GM18858 (cell line): ENCODE measurements around the gene IYD.

ENCODE experiments used
- ATAC-seq: cut with Tn5 transposase; IDR thresholded peaks from one replicate; pipeline ENCODE4 v1.9.1; 2021; ENCODE audit not compliant: unreplicated experiment

Gene IYD, protein sequence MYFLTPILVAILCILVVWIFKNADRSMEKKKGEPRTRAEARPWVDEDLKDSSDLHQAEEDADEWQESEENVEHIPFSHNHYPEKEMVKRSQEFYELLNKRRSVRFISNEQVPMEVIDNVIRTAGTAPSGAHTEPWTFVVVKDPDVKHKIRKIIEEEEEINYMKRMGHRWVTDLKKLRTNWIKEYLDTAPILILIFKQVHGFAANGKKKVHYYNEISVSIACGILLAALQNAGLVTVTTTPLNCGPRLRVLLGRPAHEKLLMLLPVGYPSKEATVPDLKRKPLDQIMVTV

DNA sequence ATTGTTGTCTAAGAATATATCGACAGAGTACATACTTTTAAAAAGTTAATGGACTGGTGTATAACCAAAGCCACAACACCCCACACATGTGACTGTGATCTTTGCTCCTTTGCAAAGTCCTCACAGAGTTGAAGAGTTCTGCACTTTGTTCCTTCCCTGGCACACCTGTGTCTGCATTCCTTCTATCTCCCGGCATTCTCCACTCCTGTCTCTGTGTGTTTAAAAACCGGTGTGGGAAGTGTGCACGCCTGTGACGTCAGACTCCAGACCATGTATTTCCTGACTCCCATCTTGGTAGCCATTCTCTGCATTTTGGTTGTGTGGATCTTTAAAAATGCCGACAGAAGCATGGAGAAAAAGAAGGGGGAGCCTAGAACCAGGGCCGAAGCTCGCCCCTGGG is at the start of gene IYD:
Gene IYD (plus strand): TSS at position 251 of the 400 bp plus-strand sequence. CDS start 20 bp downstream, at position 271.
- ATAC-seq, result no peak

DNA sequence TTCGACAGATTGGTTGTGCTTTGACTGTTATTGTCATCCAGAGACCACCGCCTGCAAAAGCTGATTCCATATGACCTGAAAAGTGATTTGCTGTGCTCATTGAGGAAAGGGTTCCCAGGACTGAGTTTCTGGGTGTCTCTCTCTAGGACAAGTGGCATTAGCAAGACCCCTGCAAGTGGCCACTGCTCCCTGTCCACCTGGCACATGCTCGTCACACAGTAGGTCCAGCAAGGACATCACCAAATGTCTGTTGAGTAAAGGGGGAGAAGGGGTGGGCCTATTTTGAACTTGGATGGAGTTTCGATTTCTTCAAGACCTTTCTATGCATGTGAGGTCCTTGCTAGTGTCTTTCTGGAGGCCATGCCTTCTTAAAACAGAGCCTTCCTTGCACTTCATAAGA is 48.9 kb upstream of the IYD start:
- no peak for ATAC-seq

DNA sequence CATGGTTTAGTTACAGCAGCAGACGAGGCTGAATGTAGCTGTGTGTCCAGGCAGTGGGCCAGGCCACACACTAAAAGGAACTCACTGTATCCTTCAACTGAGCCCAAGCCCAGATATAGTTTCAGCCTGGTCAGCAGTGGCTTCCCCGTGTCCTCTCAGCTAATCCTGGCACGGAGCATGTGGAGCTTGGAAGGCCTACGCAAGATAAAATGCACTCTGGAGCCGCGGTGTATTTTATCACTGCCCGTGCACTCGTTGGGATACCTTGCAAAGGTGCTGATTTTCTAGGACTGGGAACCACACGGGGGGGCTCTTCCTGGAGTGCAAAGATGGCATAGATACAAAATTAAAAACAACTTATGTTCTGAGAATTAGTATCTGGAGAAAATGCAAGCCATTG is 48.4 kb upstream of the IYD start:
- ATAC-seq, result no peak

DNA sequence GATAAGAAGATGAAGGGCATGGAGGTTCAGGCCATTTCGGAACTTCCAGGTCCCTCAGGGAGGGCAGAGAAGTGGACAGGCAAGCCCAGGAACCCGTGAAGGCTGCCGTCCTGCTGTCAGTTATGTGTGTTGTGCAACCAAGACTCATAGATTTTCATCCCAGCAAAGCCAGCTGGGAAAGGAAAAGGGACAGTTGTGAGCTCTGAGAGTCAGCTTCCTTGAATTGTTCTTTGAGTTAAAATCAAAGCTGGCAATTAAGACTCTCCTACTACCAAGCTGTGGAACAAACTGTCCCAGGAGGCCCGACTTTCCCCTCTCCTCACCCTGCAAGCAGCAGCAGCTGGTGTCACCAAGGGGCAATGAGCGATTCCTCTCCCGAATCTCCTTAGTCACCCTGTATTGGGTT is 46.3 kb upstream of the IYD start:
- ATAC-seq, result no peak

DNA sequence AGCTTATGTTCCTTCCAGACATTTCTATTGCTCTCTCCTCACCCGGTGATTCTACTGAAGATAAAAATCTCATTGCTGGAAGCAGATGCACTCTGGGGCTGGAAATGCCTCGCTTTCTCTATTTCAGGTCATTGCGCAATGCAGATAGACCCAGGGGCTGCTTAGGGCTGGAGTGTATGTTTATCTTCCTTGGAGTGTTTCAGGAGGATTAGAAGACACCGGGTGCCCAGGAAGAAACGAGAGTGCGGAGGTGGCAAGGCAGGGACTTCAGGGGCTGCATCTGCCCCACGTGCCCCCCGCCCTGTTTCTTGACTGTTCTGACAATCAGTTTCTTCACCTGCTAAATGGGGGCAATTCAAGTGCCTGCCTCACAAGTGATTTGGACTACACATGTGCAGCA is 45.6 kb upstream of the IYD start:
- no peak for ATAC-seq

DNA sequence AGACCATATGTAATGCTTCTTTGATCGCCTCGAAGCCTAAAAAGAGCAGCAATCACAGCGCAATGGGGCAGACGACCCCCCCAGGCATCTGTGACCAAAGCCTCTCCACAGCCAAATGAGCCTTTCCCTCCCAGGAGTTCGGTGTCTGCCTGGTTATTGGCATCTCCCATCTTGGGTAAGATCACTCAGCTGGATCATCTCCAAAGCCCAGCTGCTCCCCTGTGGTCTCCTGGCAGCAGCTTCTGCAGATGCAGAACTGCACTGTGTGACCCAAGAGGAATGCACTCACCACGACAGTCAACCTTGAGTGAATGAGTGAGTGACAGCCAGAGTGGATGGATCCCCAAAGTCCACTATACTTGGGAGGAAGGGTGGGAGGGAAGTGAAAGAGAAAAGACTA is 44.8 kb upstream of the IYD start:
- ATAC-seq, result no peak

DNA sequence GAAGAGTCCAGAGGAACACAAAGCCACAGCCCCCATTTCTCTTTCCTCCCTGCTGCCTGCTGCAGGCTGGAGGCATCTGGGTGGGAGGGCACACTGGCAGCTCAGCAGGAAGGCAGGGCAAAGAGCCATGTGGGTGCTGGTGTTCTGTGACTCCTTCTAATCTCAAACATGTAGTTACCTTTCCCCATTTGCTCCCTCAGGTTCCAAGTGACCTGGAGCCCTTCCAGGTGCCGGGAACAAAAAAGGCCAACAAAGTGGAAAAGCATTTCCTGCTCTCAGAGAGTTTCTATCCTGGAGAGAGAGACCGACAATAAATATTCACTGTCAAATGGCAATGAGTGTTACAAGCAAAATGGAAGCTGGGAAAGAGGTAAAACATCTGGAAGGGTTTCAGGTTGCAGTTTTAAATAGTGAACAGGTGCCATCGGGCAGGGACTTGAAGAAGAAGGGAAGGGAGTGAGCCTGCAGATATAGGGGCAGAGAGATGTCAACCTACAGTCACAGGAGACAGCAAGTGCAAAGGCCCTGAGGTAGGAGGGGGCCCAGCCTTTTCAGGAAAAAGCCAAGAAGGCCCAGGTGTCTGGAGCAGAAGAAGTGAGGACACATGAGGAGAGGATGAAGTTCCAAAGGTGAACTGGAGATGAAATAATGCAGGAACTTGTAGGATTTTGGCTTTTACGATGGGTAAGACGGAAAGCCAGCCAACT is 43.6 kb upstream of the IYD start:
- ATAC-seq, result no peak

DNA sequence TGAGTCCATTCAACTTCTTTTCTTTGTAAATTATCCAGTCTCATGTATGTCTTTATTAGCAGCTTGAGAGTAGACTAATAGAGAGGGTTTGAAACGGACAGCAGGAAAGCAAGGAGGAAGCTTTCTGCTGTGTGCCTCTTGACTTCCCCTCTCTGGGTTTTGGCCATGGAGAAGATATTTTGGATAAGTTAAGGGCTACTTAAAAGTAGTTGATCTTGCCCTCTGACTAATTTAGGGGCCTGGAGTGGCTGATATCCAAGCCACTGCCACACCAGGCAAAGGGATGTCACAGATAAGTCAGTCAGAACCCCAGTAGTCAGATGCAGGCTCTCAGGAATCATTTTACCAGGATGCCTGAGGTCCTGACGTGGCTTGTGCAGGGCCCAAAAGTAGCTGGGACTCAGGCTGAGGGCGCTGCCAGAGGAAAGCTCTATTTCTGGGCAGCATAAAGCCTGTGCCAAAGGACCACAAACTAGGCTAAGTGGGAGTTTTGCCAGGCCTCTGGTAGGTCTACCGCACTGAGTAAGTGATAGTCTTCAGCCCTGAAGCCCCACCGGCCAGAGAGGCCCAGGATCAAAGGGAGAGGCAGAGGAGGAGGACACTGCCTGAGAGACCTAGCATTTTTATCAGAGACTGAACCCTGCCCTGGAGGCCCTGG is 41.6 kb upstream of the IYD start:
- ATAC-seq, result no peak

DNA sequence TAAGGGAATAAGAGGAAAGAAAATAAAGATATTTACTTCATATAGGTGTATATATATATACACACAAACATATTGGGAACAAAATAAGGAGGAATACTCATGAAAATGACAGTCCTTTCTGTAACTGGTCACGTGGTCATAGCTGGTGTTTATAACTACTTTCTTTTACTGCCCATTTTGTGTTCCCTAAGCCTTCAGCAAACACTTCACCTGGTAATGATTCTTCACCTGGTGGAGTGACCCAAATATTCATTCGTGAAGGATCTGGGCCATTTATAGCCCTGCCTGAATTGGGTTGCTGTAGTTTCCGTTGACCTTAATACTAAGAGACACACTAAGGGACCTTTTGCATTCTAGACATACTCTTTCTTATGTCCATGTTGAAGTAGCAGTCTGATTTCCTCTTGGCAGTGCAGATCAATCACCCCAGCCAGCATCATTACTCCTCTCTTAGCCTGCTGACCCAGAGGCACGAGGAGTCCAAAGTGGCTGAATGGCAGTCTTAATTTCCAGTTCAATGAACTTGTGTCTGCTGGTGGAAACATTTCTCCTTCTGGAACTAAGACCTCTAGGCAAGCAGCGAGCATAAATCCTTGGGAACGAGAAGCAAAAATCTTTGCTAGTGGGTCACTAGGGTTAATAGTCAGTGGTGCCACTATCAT is 39.9 kb upstream of the IYD start:
- no peak for ATAC-seq

DNA sequence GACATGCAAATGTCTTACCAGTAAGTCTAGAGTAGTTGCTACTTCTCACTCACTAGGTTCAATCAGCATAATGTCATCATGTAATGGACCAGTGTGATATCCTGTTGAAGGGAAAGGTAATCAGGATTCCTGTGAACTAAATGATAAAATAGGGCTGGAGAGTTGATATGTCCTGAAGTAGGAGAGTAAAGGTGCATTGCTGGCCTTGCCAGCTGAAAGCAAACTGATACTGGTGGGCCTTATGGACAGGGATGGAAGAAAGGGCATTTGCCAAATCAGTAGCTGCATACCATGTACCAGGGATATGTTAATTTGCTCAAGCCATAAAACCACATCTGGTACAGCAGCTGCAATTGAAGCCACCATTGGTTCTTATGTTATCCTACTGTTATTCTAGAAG is 37.5 kb upstream of the IYD start:
- ATAC-seq, result no peak

DNA sequence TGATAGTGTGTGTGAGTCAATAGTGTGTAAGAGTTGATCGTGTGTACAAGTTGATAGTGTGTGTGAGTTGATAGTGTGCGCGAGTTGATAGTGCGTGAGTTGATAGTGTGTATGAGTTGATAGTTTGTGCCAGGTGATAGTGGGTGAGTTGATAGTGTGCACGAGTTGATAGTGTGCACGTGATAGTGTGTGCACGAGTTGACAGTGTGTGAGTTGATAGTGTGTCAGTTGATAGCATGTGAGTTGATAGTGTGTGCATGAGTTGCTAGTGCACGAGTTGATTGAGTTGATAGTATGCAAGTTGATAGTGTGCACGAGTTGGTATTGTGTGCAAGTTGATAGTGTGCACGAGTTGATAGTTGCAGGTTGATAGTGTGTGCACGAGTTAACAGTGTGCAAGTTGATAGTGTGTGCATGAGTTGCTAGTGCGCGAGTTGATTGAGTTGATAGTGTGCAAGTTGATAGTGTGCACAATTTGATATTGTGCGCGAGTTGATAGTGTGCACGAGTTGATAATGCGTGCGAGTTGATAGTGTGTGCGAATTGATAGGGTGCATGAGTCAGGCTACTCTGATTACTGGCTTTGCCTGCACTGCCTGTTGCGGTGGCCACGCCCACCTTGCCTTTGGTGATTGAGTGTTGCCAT is 35.8 kb upstream of the IYD start:
- ATAC-seq, result no peak

DNA sequence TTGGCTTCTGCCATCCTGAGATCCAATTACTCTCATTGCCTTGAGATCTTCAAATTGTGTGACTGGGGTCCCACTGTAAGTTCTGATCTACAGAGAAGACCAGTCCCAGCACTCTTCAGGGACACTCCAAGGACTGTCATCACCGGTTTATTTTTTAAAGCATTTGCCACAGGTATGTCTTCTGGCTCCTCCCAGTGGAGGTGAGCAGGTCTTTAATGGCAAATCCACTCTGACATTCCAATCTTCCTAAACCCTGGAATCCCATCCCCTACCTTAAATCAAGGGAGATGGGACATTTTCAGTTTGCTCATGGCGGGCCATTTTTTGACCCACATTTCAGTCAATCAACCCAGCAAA is 35.2 kb upstream of the IYD start:
- no peak for ATAC-seq

DNA sequence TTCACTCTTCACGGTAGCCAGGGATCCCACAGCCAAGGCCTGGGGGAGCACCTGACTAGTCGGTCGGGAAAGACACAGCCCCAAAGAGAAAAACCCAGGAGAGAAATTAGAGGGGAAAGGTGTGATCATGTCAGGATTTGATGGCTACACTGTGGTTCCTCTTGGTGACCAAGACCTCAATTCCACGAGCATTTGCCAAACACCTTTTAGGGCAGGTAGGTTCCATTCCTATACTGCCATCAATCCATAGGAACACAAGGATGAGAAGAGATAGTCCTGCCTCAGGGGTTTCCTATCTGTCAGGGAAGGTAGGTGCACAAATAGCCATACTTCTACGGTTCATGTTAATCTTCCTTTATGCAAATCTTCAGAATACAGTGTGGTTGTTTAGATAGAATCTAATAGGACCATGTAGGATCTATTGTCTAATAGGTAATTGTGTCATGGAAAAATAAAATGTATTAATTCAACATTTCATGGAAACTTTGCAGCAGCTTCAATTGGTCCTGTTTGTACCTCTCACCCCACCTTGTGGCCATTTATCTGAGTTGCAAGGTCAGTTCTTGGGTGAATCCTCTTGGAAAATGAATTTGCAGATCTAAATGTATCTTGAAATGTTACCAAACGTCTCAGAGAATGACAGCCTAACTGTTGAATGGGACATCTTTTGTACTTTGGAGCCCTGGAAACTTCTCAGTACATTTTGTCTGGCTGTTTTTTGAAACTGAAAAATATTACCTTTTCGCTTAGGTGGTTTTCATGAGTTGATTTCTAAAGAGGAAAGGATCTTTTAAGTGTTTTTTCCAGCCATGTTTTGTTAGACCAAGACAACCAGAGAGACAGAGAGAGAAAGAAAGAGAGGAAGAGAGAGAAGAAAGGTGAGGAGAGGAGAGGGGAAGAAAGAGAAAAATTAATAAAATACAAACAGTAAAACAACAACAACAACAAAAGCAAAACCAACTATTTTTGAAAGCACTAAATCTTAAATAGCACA is 33.7 kb upstream of the IYD start:
- ATAC-seq, result no peak

DNA sequence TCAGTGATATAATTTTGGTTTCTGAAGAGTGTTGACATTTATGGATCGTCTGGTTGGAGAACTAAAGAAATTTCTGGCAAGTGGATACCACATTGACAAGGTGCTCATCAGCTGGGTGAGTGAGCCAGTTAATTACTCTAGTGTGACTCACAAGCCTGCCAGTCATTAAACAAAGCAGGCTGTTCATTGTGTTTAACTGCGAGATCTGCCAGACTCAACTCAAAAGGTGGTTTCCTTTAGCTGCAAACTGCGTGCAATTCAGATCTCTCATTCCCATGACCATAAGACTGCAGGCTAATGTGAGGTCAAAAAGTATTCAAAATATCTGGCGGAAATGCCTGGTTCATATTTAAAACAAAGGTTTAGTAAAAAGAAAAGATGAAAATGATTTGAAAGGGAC is 32.5 kb upstream of the IYD start:
- no peak for ATAC-seq

DNA sequence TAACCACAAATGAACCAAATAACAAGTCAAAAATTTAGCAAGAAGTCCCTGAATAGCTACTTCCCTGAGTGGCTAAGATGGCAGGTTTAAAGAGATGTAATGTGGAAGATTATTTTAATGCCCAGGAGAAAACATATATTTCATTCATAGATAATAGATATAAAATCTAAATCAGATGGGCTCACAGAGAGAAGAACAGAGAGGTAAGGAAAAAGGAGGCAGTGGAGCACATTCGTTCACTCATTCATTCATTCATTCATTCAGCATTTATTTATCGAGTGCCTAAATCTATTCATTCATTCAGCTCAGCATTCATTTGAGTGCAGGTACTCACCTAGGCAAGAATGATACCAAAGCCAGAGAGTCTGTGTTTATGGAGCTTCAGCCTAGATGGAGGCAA is 32.1 kb upstream of the IYD start:
- ATAC-seq, result no peak

DNA sequence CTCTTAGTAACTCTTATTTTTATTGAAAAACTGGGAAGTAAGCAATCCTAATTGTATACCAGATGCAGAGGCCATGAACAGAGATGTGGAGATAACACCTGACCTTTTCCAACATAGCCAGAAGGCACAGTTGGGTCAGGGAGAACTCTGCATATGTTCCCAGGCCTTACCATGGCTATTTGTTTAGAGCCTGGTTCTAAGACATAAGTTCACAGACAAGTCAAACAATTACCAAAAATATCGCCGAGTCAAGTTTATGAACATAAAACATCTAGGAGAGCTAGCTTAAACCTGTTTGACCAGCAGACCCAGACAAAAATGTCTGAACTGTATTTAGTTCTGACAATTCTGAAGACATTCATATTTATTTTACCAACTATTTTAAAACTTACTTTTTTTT is 26.7 kb upstream of the IYD start:
- ATAC-seq, result no peak

DNA sequence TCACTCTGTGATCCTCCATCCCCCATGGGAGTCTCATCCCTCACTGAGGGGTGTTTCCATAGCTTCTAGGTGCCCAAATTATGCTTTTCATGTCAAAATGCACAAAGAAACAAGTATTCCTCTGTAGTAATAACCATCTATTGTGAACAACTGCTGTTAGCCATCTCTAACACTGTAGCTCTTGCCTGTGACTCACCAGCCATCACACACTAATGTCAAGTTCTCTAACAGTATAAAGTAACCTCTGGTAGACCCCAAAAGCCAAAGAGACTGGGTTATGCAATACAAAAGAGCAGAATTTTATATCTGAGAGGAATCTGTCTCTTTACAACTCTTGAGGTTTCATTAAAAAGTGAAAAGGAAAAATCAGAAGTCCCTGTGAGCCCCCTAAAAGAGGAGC is 25.4 kb upstream of the IYD start:
- ATAC-seq, result no peak

DNA sequence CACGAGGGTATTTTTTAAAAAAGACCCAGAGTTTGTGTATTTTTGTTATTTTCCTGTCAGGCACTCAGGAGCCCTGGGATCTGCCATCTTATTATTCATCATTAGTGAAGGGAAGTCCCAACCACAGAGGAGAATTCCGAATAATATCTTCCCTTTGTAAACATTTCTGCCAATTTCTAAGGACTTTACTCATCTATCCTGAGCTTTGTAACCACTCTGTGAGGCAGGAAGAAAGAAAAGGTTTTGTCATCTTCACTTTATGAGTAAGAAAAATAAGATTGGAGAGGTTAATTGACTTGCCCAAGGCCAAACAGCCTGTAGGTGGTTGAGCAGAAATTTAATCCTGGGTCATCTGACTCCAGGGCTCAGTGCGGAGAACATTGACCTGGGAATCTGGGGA is 23.0 kb upstream of the IYD start:
- no peak for ATAC-seq

DNA sequence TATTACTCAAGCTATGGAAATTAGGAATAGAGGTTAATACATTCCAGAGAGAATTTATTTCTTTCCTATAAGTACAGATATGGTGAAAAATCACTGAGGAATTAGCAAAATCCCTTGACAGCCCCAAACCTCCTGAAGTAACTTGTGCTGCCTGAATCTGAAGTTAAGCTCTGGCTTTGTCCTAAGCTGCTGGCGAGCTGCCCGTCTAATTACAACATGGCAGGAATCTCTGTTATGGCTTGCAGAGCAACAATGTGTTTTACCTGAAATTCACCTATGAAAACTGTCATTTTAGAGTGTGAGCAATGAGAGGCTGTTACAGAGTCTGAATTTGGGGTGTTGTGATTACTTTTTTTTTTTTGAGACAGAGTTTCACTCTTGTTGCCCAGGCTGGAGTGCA is 22.5 kb upstream of the IYD start:
- no peak for ATAC-seq

DNA sequence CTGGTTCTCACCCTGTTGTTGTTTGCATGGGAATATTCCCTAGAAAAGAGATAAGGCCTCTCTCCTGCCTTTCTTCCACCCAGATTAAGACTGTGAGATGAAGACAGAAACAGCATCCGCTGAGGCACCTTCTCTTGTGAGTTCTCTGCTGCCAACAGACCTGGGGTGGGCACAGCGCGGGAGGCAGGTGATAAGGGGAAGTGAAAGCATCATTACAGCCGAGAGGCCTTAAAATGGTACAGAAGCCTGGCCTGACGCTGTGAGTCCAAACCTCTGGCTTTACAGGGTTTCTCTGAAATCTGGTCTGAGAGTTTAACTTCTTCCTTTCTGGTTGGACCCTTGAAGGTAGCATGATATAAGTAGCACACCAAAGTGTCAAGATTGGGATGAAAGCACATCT is 21.0 kb upstream of the IYD start:
- no peak for ATAC-seq
